ENCODE data around the gene GAK. TPM values are rescaled to one million over a fixed set of nuclear protein-coding genes. Genes with fewer than 3 reads are reported as not detected.

GAK gene
- total and polyA plus RNA-seq, 2 of the 4 experiments (the other 2 are of a cell fraction), result 45.1 to 133 TPM

DNA sequence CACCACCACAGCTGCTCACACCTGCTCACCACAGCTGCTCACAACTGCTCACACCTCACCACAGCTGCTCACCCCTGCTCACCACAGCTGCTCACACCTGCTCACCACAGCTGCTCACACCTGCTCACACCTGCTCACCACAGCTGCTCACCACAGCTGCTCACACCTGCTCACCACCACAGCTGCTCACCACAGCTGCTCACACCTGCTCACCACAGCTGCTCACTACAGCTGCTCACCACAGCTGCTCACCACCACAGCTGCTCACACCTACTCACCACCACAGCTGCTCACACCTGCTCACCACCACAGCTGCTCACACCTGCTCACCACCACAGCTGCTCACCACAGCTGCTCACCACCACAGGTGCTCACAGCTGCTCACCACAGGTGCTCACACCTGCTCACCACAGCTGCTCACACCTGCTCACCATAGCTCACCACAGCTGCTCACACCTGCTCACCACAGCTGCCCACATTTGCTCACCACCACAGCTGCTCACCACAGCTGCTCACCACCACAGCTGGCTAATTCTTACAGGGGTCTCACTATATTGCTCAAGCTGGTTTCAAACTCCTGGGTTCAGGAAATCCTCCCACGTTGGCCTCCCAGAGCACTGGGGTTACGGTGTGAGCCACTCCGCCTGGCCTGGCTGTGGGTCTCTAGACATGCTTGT, 75.8 kb downstream of the GAK start:
- H4K5ac ChIP-seq (ENCODE audit: low read depth, low read length), result no peak overlapping the region
- H3K4ac ChIP-seq (ENCODE audit: low read depth, low read length), result no peak overlapping the region
- peaks cover 52% of the 10 kb centered on the region for H3K36me3 ChIP-seq (ENCODE audit: control insufficient read depth, insufficient read depth, low read length)
- BruUV-seq (replicated peaks), result no TSS peak
- H3K79me1 ChIP-seq (ENCODE audit: low read depth in 1 of 2, low read length in 2 of 2), result peaks cover 0 to 9% of the 10 kb centered on the region in 2 experiments; a peak in 2 of 4 replicates
- no peak overlapping the region for H2BK120ac ChIP-seq (ENCODE audit: low read depth, low read length)
- H3K27ac ChIP-seq (ENCODE audit: insufficient read depth, low read length), result no peak overlapping the region
- intact Hi-C loops (cut with micrococcal nuclease), result no loop called here
- H3K9me3 ChIP-seq (ENCODE audit: control insufficient read depth, insufficient read depth, low read length), result no peaks in the 10 kb centered on the region
- ChIA-PET POLR2A (ENCODE audit: unreplicated experiment) (no interaction called here), CTCF (no interaction called here)
- ATAC-seq (ENCODE audit: low read depth) (no peak), DNase-seq (no peak)
- H3K9me1 ChIP-seq (ENCODE audit: insufficient read depth, low read length), result 0 out of 2 replicates have a peak, but pooled peaks cover 3% of the 10 kb centered on the region
- H3K9ac ChIP-seq (ENCODE audit: low read depth, low read length), result no peak overlapping the region
- peaks cover 8% of the 10 kb centered on the region for H4K20me1 ChIP-seq (ENCODE audit: insufficient read depth, low read length)
- H3K23ac ChIP-seq (ENCODE audit: low read depth, low read length), result no peak overlapping the region
- H3K27me3 ChIP-seq (ENCODE audit: control insufficient read depth, insufficient read depth, low read length), result no peaks in the 10 kb centered on the region
- no peak overlapping the region for H3K4me3 ChIP-seq (ENCODE audit: insufficient read depth, low read depth, low read length)
- H2AK5ac ChIP-seq (ENCODE audit: low read depth, low read length), result no peak overlapping the region
- no peak overlapping the region for H2BK20ac ChIP-seq (ENCODE audit: low read depth, low read length)
- no peak overlapping the region for H4K8ac ChIP-seq (ENCODE audit: low read depth in 2 of 2, low read length in 2 of 2)
- no peak overlapping the region for H3K18ac ChIP-seq (ENCODE audit: low read depth, low read length)
- no peaks in the 10 kb centered on the region for H3K4me1 ChIP-seq (ENCODE audit: control insufficient read depth, insufficient read depth, low read length)
- H3K14ac ChIP-seq (replicated peaks; ENCODE audit: low read depth, low read length), result no peak overlapping the region
- in situ Hi-C loops (cut with MboI; ENCODE audit: low sequenced_read_pairs), result no loop called here
- H2BK15ac ChIP-seq (ENCODE audit: low read depth, low read length), result no peak overlapping the region
- H2AFZ ChIP-seq (replicated peaks; ENCODE audit: low read length, poor library complexity), result no peak overlapping the region
- TF ChIP-seq MAFK (IDR thresholded peaks at IDR 0.05; ENCODE audit: low read depth, low read length), result no peak
- TF ChIP-seq, protein P1, sequence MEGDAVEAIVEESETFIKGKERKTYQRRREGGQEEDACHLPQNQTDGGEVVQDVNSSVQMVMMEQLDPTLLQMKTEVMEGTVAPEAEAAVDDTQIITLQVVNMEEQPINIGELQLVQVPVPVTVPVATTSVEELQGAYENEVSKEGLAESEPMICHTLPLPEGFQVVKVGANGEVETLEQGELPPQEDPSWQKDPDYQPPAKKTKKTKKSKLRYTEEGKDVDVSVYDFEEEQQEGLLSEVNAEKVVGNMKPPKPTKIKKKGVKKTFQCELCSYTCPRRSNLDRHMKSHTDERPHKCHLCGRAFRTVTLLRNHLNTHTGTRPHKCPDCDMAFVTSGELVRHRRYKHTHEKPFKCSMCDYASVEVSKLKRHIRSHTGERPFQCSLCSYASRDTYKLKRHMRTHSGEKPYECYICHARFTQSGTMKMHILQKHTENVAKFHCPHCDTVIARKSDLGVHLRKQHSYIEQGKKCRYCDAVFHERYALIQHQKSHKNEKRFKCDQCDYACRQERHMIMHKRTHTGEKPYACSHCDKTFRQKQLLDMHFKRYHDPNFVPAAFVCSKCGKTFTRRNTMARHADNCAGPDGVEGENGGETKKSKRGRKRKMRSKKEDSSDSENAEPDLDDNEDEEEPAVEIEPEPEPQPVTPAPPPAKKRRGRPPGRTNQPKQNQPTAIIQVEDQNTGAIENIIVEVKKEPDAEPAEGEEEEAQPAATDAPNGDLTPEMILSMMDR (conservative IDR thresholded peaks at IDR 0.05; ENCODE audit: low read depth, low read length), result no peak
- no peak for TF ChIP-seq NFE2L2 (IDR thresholded peaks at IDR 0.05; ENCODE audit: low read depth, low read length)
- no peak for TF ChIP-seq MAZ (IDR thresholded peaks at IDR 0.05; ENCODE audit: borderline replicate concordance, low read depth, low read length)
- no peak for TF ChIP-seq CEBPB (IDR thresholded peaks at IDR 0.05; ENCODE audit: low read depth, low read length)
- no peak for TF ChIP-seq RCOR1 (IDR thresholded peaks at IDR 0.05; ENCODE audit: insufficient replicate concordance, low read length)
- no peak for TF ChIP-seq RAD21 (IDR thresholded peaks at IDR 0.05; ENCODE audit: low read length)
- TF ChIP-seq CHD1 (IDR thresholded peaks at IDR 0.05; ENCODE audit: low read depth, low read length), result no peak
- no peak for TF ChIP-seq BHLHE40 (IDR thresholded peaks at IDR 0.05; ENCODE audit: low read depth, low read length)
- no peak for TF ChIP-seq POLR2A (IDR thresholded peaks at IDR 0.05; ENCODE audit: low read depth, low read length)
- TF ChIP-seq, protein P2, sequence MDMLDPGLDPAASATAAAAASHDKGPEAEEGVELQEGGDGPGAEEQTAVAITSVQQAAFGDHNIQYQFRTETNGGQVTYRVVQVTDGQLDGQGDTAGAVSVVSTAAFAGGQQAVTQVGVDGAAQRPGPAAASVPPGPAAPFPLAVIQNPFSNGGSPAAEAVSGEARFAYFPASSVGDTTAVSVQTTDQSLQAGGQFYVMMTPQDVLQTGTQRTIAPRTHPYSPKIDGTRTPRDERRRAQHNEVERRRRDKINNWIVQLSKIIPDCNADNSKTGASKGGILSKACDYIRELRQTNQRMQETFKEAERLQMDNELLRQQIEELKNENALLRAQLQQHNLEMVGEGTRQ (IDR thresholded peaks at IDR 0.05; ENCODE audit: low read depth, low read length), result no peak
- TF ChIP-seq, protein P3, sequence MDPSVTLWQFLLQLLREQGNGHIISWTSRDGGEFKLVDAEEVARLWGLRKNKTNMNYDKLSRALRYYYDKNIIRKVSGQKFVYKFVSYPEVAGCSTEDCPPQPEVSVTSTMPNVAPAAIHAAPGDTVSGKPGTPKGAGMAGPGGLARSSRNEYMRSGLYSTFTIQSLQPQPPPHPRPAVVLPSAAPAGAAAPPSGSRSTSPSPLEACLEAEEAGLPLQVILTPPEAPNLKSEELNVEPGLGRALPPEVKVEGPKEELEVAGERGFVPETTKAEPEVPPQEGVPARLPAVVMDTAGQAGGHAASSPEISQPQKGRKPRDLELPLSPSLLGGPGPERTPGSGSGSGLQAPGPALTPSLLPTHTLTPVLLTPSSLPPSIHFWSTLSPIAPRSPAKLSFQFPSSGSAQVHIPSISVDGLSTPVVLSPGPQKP (IDR thresholded peaks at IDR 0.05; ENCODE audit: borderline replicate concordance, low read depth, low read length), result no peak
- no peak for TF ChIP-seq RFX5 (IDR thresholded peaks at IDR 0.05; ENCODE audit: low read depth, low read length)
- no peak for TF ChIP-seq MXI1 (IDR thresholded peaks at IDR 0.05; ENCODE audit: borderline replicate concordance, low read depth, low read length)
- no peak overlapping the region for H2BK5ac ChIP-seq (ENCODE audit: low read depth, low read length, poor library complexity, severe bottlenecking)
- peak overlapping the region; percentile 37 for H2AK9ac ChIP-seq (replicated peaks; ENCODE audit: low read depth, low read length, poor library complexity)
- H3K4me2 ChIP-seq (ENCODE audit: low read depth, low read length), result no peak overlapping the region
- dilution Hi-C loops (cut with HindIII; ENCODE audit: low sequenced_read_pairs, unreplicated experiment), result no loop called here
- 100% methylated on average over 3 of the region's 3 CpGs; no CpG with 5 or more reads in 1 of the 2 experiments for WGBS, 2 experiments (ENCODE audit: extremely low coverage in 2 of 2, insufficient read length in 1 of 2)
- no peak overlapping the region for H3K56ac ChIP-seq (ENCODE audit: extremely low read depth, insufficient read depth, low read length)
- no peak overlapping the region for H4K91ac ChIP-seq (ENCODE audit: insufficient read depth, low read depth, low read length)

Data from IMR-90 (cell line).